Neutrophil (primary cell): ENCODE results near the gene CBX6.

ENCODE experiments used
- H3K27ac ChIP-seq: fragments of 200-600 bp; sonication (generic); 2 replicates; pipeline ENCODE4 v1.5.1; 2016; ENCODE audit warnings: mild to moderate bottlenecking, moderate library complexity
- H3K27me3 ChIP-seq: fragments of 200-600 bp; sonication (generic); 2 replicates; pipeline ENCODE4 v1.6.0; 2016; ENCODE audit warnings: mild to moderate bottlenecking
- H3K36me3 ChIP-seq: fragments of 200-600 bp; sonication (generic); 2 replicates; pipeline ENCODE4 v1.5.1; 2017
- H3K4me1 ChIP-seq, 2 experiments: fragments of 200-600 bp in 1 of 2; sonication (generic) in 1 of 2; 1 replicate in 1 of 2; 2 replicates in 1 of 2; pipeline versions ENCODE4 v1.5.1 to v1.6.1; 2013 to 2016; ENCODE audit warnings: low read depth in 1 of 2, low read length in 1 of 2, mild to moderate bottlenecking in 1 of 2, moderate library complexity in 1 of 2; ENCODE audit not compliant: control insufficient read depth in 1 of 2, insufficient read depth in 1 of 2
- H3K4me3 ChIP-seq, 2 experiments: fragments of 200-600 bp in 1 of 2; sonication (generic) in 1 of 2; 1 replicate in 1 of 2; 2 replicates in 1 of 2; pipeline ENCODE4 v1.5.1; 2013 to 2016; ENCODE audit warnings: low read depth in 1 of 2, low read length in 1 of 2, mild to moderate bottlenecking in 1 of 2, moderate library complexity in 1 of 2
- H3K9me3 ChIP-seq: fragments of 200-600 bp; sonication (generic); 2 replicates; pipeline ENCODE4 v1.5.1; 2016
- CTCF ChIP-seq: fragments of 200-600 bp; sonication (generic); IDR thresholded peaks from 2 replicates; pipeline ENCODE4 v1.5.1; 2016; ENCODE audit warnings: antibody characterized with exemption

CBX6 gene

GRCh38 chr22:38828616-38829205 is 43.3 kb downstream of the CBX6 start:
- Histone ChIP-seq H3K27me3 (no peaks in the 10 kb centered on the region), H3K4me3 (no peak overlapping the region), H3K4me1 (no peaks in the 10 kb centered on the region), H3K9me3 (no peaks in the 10 kb centered on the region), H3K36me3 (no peaks in the 10 kb centered on the region), H3K27ac (no peak overlapping the region)
- no peak for TF ChIP-seq CTCF

- H3K9me3 ChIP-seq = no peaks in the 10 kb centered on the region
- no peak for TF ChIP-seq CTCF
- H3K4me1 ChIP-seq = no peaks in the 10 kb centered on the region
- no peak overlapping the region for H3K4me3 ChIP-seq
- no peak overlapping the region for H3K27ac ChIP-seq
- H3K27me3 ChIP-seq = no peaks in the 10 kb centered on the region
- no peaks in the 10 kb centered on the region for H3K36me3 ChIP-seq
These were observed 43.8 kb downstream of the CBX6 start for GRCh38 chr22:38828191-38828590.

GRCh38 chr22:38827510-38827909 is 44.5 kb downstream of the CBX6 start:
- no peak overlapping the region for H3K4me3 ChIP-seq
- TF ChIP-seq CTCF = no peak
- H3K4me1 ChIP-seq = no peaks in the 10 kb centered on the region
- no peak overlapping the region for H3K27ac ChIP-seq
- H3K27me3 ChIP-seq = no peaks in the 10 kb centered on the region
- H3K9me3 ChIP-seq = no peaks in the 10 kb centered on the region
- H3K36me3 ChIP-seq = no peaks in the 10 kb centered on the region

- H3K4me3 ChIP-seq = no peak overlapping the region
- no peak overlapping the region for H3K27ac ChIP-seq
- H3K9me3 ChIP-seq = no peaks in the 10 kb centered on the region
- no peaks in the 10 kb centered on the region for H3K27me3 ChIP-seq
- no peaks in the 10 kb centered on the region for H3K4me1 ChIP-seq
- no peaks in the 10 kb centered on the region for H3K36me3 ChIP-seq
- TF ChIP-seq CTCF = no peak
These were observed 45.2 kb downstream of the CBX6 start for GRCh38 chr22:38826801-38827200.

GRCh38 chr22:38826386-38826785 is 45.6 kb downstream of the CBX6 start:
- H3K27ac ChIP-seq = no peak overlapping the region
- no peaks in the 10 kb centered on the region for H3K4me1 ChIP-seq
- no peaks in the 10 kb centered on the region for H3K27me3 ChIP-seq
- no peak overlapping the region for H3K4me3 ChIP-seq
- H3K36me3 ChIP-seq = no peaks in the 10 kb centered on the region
- TF ChIP-seq CTCF = no peak
- no peaks in the 10 kb centered on the region for H3K9me3 ChIP-seq

GRCh38 chr22:38824585-38824984 is 47.4 kb downstream of the CBX6 start:
- no peaks in the 10 kb centered on the region for H3K27me3 ChIP-seq
- no peaks in the 10 kb centered on the region for H3K36me3 ChIP-seq
- no peak overlapping the region for H3K4me3 ChIP-seq
- no peaks in the 10 kb centered on the region for H3K4me1 ChIP-seq
- H3K9me3 ChIP-seq = no peaks in the 10 kb centered on the region
- no peak overlapping the region for H3K27ac ChIP-seq
- no peak for TF ChIP-seq CTCF
